ENCODE measurements around the gene WDR11. TPM values are rescaled to one million over a fixed set of nuclear protein-coding genes. Genes with fewer than 3 reads are reported as not detected.

Gene WDR11
- total RNA-seq, 1 experiment from 2014 or later: 48.7 TPM

DNA sequence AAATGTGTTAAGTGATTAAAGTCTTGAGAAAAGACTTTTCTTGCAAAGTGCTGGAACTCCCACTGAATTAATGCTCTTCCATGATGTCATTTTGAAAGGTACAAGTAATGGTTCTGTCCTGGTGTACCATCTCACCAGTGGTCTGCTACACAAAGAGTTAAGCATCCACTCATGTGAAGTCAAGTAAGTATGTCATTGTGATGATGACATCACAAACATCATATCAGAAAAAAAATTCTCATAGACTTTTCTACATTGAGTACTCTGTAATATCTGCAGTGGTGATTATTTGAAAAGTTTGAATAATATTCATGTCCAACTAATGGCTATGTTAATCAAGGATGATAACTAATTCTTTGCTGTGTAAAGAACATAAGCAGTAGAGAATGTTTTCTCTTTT lies 22.6 kb downstream of the WDR11 start:
- Histone ChIP-seq H2BK20ac (ENCODE audit: low read depth, low read length, poor library complexity, severe bottlenecking) (no peak overlapping the region), H2BK15ac (ENCODE audit: low read depth, low read length) (no peak overlapping the region), H3K27me3 (ENCODE audit: insufficient read depth, low read length) (no peaks in the 10 kb centered on the region), H4K5ac (ENCODE audit: insufficient read length, low read depth, low read length) (no peak overlapping the region), H4K8ac (replicated peaks; ENCODE audit: insufficient read length, low read depth, low read length) (no peak overlapping the region), H3K79me1 (ENCODE audit: insufficient read depth, low read depth, low read length, poor library complexity, severe bottlenecking) (no peaks in the 10 kb centered on the region), H3K4me2 (ENCODE audit: insufficient read depth, insufficient read length, low read length) (no peak overlapping the region), H4K20me1 (ENCODE audit: control insufficient read depth, insufficient read depth, insufficient read length) (no peaks in the 10 kb centered on the region), H2BK12ac (ENCODE audit: insufficient read length, low read depth, low read length) (no peak overlapping the region), H3K23me2 (ENCODE audit: insufficient read length, low read depth, low read length, poor library complexity, severe bottlenecking) (no peaks in the 10 kb centered on the region), H3K27ac (ENCODE audit: insufficient read length, low read depth, low read length) (no peak overlapping the region), H4K91ac (ENCODE audit: insufficient read length, low read depth, low read length) (no peak overlapping the region), H2AFZ (ENCODE audit: low read length) (no peak overlapping the region), H3K56ac (ENCODE audit: insufficient read length, low read depth, low read length) (no peak overlapping the region), H3K79me2 (ENCODE audit: insufficient read depth, low read length) (no peaks in the 10 kb centered on the region), H3K4me1 (ENCODE audit: insufficient read depth, low read length) (no peaks in the 10 kb centered on the region), H2BK120ac (ENCODE audit: low read depth, low read length, poor library complexity, severe bottlenecking) (no peak overlapping the region), H2BK5ac (ENCODE audit: insufficient read length, low read length) (no peak overlapping the region), H3K9me3 (ENCODE audit: control insufficient read depth, low read depth, low read length) (no peaks in the 10 kb centered on the region), H3T11ph (ENCODE audit: low read length) (no peak overlapping the region), H3K18ac (ENCODE audit: insufficient read length, low read depth, low read length) (no peak overlapping the region), H3K23ac (ENCODE audit: insufficient read length, low read depth, low read length) (no peak overlapping the region), H3K9ac (ENCODE audit: extremely low read depth, insufficient read length, low read length) (no peak overlapping the region), H2AK5ac (ENCODE audit: insufficient read length, low read length) (no peak overlapping the region), H3K4ac (ENCODE audit: low read depth, low read length) (no peak overlapping the region), H3K14ac (ENCODE audit: insufficient read depth, low read length) (no peak overlapping the region)
- Mint-ChIP-seq H3K27ac (no peak overlapping the region), H3K4me1 (no peaks in the 10 kb centered on the region), H3K27me3 (ENCODE audit: low read depth) (no peaks in the 10 kb centered on the region), H3K9me3 (peaks cover 0 to 3% of the 10 kb centered on the region in 2 experiments; a peak in 1 of 5 replicates), H3K4me3 (no peak overlapping the region), H3K36me3 (ENCODE audit: insufficient read depth in 1 of 3, low read depth in 3 of 3) (peaks cover 16 to 49% (median 31%) of the 10 kb centered on the region in 3 experiments; a peak in 6 of 7 replicates)
- TF ChIP-seq, protein P1, sequence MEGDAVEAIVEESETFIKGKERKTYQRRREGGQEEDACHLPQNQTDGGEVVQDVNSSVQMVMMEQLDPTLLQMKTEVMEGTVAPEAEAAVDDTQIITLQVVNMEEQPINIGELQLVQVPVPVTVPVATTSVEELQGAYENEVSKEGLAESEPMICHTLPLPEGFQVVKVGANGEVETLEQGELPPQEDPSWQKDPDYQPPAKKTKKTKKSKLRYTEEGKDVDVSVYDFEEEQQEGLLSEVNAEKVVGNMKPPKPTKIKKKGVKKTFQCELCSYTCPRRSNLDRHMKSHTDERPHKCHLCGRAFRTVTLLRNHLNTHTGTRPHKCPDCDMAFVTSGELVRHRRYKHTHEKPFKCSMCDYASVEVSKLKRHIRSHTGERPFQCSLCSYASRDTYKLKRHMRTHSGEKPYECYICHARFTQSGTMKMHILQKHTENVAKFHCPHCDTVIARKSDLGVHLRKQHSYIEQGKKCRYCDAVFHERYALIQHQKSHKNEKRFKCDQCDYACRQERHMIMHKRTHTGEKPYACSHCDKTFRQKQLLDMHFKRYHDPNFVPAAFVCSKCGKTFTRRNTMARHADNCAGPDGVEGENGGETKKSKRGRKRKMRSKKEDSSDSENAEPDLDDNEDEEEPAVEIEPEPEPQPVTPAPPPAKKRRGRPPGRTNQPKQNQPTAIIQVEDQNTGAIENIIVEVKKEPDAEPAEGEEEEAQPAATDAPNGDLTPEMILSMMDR (conservative IDR thresholded peaks at IDR 0.05): no peak
- no peak for DNase-seq
